HG02588 (cell line): ENCODE measurements around the gene FERD3L.
"Not testable (repeated sequence)": the region's sequence is repeated elsewhere in the genome, so short reads cannot be mapped to it uniquely, and the experiment has no call there.

ENCODE experiments used
- ATAC-seq: cut with Tn5 transposase; IDR thresholded peaks from one replicate; pipeline ENCODE4 v1.9.1; 2021; ENCODE audit warnings: mild to moderate bottlenecking, moderate library complexity; ENCODE audit not compliant: unreplicated experiment

The FERD3L gene, protein sequence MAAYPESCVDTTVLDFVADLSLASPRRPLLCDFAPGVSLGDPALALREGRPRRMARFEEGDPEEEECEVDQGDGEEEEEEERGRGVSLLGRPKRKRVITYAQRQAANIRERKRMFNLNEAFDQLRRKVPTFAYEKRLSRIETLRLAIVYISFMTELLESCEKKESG

DNA sequence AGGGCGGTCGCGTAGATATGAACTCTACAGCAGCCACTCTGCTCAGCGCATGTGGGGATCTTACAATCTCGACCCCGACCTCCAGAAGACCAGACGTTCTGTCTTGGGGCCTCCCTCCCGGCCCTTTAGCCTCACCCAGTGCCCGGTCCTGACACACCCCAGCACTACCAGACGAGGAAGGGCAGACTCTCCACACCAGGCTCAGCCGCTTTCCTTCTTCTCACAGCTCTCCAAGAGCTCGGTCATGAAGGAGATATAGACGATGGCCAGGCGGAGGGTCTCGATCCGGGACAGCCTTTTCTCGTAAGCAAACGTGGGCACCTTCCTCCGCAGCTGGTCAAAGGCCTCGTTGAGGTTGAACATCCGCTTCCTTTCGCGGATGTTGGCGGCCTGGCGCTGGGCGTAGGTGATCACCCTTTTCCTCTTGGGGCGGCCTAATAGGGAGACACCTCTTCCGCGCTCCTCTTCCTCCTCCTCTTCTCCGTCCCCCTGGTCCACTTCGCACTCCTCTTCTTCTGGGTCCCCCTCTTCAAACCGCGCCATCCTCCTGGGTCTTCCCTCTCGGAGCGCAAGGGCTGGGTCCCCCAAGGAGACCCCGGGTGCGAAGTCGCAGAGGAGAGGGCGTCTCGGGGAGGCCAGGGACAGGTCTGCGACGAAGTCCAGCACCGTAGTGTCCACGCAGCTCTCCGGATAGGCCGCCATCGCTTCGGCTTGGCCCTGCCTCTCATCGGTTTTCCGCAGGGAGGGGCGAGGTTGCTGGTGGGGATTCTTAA is at the start of gene FERD3L:
Gene FERD3L (minus strand): TSS at position 761 of the 773 bp plus-strand sequence. CDS start 59 bp downstream, at position 702.
- no peak for ATAC-seq

GRCh38 chr7:19194417-19194816 is 49.2 kb upstream of the FERD3L start:
- ATAC-seq: not testable (repeated sequence)

GRCh38 chr7:19181634-19182033 is 36.4 kb upstream of the FERD3L start:
- ATAC-seq: no peak

DNA sequence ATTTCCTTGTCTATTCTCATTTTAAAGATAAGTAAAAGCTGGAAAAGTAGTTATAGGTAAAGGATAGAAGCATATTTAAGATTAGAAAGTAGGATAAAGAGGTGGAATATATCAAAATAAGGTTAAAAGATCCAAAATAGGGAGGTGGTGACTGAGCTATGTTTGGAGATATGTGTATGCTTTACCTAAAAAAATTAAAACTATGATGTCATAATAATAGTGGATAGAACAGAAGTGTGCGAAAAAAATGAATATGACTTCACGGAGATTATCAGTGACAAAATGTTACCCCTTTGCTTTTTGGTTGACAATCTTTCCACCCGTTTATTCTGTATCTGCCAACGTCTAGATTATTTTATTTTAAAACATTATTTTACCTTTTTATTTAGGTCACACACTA is 33.4 kb upstream of the FERD3L start:
- no peak for ATAC-seq

DNA sequence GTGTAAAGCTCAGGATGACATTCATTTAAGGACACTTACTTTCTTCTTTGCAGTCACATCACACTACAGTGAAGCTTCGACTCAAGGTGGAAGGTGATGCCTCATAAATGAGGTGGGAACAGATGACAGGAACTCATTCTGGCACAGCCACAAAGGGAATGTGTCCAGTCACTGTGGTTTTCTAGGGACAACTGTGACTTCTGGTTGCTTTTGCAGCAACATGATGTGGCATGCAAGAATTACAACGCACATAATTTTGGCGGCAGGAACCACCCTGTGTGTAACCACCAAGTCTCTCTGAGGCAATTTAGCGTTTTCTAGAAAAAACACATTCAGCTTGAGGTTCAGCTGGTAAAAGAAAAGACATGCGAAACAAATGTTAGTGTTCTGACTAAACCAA is 32.0 kb upstream of the FERD3L start:
- no peak for ATAC-seq

- no peak for ATAC-seq
These were observed 30.0 kb upstream of the FERD3L start for GRCh38 chr7:19175241-19175640.

DNA sequence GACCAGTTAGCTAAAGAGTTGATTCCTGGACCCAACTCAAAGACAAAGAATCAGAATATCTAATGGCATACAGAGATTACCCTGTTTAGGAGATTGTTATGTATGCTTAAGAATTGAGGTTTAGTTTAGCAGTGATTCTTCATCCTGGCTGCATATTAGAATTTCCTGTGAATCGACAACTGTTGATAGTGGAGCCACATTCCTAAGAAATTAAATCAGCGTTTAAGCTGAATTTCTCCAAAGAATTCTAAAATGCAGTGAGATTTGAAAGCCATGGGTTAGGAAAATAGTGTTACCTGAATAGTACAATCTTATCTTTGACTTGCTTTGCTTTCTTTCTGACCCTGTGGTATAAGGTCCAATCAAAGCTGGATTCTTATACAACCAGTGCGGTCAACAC is 16.4 kb upstream of the FERD3L start:
- no peak for ATAC-seq

DNA sequence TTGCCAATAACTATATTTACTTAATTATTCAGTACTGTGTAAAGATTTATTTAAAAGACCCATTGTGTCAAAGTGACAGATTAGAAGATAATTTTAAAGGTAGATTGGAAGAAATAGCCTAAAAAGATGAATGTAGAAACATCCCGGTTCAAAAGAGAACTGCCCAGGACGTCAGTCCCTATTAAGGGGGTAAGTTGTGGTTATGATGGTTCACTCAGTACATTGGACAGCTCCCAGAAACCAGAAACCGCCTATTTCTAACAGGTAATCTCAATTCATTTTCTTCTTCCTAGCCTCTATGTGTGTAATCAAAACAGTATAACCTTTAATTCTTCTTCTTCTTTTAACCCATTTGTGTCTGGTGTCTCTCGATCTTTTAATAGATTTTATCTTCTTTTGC is 1.5 kb upstream of the FERD3L start:
- no peak for ATAC-seq

DNA sequence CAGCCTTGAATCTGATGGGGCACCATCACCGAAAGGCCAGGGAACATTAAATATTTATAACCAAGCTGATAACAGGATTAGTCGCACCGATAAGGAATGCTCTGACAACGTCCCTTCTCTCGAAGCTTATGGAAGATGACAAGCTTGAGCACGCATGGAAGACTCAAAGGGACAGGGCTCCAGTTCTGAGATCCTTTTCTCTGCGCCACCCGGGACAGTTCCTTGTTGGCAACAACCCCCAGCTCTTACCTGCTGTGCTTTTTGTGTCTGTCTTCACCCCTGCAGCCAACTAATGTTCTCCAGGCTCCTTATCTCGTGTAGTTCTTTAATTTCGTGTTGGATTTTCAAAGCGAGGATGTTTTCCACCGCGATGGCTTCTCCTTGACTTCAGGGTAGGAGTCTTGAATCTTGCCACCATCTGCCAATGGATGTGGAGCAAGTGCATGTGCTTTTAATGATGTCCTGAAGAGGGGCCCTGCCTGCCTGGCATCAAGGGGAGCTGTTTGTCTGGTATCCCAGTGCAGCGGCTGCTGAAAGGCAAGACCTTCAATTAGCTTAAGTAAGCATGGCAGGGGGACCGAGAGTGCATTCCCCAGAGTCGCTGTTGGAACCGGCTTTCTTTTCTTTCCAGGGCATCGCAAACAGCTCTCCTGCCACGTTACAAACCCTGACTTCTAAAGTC is 354 bp upstream of the FERD3L start:
- no peak for ATAC-seq

- no peak for ATAC-seq
These were observed 1.2 kb downstream of the FERD3L start for GRCh38 chr7:19143881-19144574.

GRCh38 chr7:19139706-19140327 is 5.4 kb downstream of the FERD3L start:
- no peak for ATAC-seq

DNA sequence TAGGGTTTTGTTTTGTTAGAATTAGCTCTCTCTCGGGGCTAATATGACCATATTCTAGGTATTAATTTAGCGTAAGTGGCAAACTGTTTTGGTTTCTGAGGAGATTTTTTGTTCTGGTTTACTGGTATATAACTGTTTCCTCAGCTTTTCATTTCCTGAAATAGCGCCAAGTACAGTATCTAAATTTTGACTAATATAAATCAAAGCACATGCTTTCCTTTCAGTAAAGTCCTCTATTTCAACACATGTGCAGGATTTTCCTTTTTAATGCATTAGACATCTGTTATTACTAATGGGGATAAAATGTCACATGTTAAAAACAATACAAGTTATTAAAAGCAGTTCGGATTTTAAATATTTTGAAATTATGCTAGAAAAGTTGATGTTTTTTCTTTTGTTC is 11.3 kb downstream of the FERD3L start:
- ATAC-seq: no peak

DNA sequence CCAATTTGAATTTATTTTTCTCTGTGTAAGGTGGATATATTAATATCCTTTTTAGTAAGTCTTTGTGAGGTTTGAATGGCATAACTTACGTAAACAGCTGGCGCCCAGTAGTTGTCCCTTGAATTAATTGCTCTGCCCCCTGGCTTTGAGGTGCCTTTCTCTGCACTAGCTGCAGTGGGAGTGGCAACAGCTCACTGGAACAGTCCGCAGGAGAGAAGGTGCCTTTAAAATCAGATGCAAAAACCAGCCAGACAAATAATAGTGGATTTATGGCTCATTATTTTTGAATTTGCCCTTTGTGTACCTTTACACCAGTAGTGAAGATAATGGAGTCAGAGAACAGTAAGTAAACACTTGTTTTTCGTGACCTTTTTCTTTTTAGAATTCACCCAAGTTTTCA is 11.8 kb downstream of the FERD3L start:
- ATAC-seq: no peak

DNA sequence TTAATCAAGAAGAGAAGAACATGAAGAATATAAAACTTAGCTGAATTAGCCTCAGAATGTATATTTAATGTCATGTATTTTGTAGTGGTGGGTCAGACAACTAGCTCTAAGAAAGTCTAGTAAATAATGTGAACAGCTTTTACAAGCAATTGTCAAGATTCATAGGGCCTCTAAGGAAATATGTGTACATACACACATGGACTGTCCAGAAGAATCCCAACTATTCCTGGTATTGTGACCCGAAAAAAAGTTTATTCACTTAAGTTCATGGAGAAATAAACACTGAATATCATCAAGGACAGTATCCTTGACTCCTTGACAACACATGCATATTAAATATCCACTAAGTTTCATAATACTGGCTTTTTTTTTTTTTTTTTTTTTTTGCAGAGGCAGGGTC is 16.4 kb downstream of the FERD3L start:
- ATAC-seq: no peak

DNA sequence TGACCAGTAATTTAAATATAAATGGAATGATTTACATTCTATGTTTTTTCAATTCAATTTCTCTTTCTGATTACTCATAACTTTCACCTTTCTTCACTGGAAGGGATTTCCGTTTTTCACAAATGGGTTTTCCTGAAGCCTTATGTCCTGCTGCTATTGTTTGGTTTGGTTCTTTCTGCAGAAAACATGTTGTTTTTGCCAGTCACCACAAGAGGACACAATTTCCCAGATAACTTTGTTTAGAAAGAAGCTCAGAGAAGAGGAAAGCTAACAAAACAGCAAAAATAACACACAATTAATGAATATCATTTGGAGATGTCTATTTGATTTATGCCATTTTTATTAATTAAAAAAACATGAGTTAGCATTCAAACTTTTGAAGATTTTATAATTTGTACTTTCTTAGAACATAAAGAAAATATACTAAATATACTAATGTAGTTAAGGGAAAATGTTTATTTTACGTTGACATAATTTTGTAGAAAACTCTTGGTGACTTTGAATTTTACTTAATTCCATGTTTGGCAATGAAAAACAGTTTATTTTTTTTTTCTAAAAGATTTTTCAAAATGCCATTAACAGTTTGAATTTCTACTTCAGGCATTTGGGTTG is 23.1 kb downstream of the FERD3L start:
- no peak for ATAC-seq

- no peak for ATAC-seq
These were observed 25.2 kb downstream of the FERD3L start for GRCh38 chr7:19119870-19120486.

DNA sequence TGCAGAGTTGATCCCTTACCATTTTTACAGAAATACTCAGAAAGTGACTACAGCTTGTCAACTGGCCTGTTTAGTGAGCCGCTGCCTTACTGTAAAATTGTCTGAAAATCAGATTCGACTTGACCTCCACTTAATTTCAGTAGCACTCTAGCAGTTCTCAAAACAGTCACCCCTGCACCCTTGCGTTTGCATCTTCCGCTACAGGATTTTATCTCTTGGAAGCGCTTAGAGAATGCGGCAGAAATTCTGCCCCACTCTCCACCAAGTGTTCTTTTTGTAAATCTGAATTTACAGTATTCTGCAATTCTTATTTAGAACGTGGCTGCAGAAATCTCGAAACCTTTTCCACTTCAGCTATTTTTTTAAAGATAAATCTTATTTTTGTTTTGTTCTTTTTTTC is 25.8 kb downstream of the FERD3L start:
- ATAC-seq: no peak

- ATAC-seq: no peak
These were observed 26.4 kb downstream of the FERD3L start for GRCh38 chr7:19118636-19119371.

DNA sequence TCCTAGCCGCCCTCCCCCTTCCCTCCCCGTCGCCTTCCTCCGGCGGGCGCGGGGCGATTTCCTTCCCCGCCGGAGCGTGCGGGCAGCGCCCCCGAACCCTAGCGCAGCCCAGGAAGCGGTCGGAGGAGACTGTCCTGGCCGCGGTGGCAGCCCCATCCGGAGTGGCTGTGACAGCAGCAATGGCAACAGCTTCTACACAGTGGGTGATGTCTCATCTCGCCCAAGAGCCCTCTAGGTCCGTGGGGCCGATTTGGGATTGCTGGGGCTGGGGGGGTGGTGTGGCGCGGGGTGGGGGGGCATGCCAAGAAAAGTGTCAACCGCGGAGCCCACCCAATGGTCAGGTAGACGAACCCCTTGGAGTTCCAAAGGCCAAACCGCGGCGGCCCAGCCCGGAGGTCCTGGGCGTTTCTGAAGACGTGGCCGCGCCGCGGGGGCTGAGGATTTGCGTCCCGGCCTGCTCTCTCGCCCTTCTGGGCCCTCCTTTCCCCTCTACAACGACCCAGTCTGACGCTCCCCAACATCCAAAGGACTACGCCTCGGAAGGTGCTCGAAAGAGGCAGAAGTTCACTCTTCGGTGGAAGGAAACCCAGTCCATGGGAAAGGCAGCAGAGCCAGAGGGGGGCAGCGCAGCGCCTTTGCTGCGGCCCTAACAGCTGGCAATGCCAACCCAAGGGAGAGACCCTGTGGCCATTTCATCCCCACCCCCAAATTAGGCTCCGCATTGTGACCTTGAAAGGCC is 27.2 kb downstream of the FERD3L start:
- no peak for ATAC-seq
